ENCODE results near the gene IMPA2. TPM values are rescaled to one million over a fixed set of nuclear protein-coding genes. Genes with fewer than 3 reads are reported as not detected.

IMPA2 gene
- total RNA-seq, 1 donor from 2014 or later, result 56.3 TPM

DNA sequence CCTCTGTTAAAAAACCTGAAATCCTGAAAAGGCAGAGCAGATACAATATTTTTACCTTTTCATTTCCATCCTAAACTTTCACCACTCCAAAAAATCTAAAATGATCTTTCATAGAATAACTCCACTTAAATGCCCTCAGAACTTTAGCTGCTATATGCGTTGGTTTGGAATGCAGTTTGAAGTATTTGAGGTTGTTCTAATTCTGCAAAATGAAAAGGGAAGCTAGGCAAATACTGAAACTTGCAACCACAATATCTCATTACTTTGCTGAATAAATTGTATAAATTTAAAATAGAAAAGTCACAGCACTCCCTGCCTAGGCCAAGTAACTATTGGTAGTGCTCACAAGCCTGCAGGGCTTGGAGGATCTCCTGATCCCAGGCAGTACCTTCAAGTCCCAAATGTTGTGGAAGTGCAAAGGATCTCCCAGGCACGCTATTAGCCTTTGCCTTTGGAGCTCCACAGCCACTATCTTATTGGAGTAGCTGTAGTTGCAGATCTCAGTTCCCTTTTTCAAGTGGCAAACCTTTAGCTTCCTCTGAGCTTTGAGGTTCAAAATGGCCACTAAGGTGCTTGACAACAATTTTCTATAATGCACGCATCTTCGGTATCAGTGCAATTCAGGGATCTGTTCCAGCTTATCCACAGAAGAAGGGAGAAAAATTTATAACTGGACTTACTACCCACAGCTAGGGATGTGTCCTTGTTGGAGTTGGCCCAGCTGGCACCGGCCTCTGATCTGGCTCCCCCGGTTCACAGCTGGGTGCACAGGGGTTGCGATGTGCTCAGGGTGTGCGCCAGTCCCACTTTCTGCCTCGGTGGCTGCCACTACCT, 68.9 kb downstream of the IMPA2 start:
- H3K9me3 Mint-ChIP-seq, result no peaks in the 10 kb centered on the region
- no peak overlapping the region for H3K27ac Mint-ChIP-seq
- no peaks in the 10 kb centered on the region for H3K36me3 Mint-ChIP-seq
- DNase-seq (ENCODE audit: extremely low spot score, unreplicated experiment), result no peak
- TF ChIP-seq, protein P1, sequence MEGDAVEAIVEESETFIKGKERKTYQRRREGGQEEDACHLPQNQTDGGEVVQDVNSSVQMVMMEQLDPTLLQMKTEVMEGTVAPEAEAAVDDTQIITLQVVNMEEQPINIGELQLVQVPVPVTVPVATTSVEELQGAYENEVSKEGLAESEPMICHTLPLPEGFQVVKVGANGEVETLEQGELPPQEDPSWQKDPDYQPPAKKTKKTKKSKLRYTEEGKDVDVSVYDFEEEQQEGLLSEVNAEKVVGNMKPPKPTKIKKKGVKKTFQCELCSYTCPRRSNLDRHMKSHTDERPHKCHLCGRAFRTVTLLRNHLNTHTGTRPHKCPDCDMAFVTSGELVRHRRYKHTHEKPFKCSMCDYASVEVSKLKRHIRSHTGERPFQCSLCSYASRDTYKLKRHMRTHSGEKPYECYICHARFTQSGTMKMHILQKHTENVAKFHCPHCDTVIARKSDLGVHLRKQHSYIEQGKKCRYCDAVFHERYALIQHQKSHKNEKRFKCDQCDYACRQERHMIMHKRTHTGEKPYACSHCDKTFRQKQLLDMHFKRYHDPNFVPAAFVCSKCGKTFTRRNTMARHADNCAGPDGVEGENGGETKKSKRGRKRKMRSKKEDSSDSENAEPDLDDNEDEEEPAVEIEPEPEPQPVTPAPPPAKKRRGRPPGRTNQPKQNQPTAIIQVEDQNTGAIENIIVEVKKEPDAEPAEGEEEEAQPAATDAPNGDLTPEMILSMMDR (conservative IDR thresholded peaks at IDR 0.05), result no peak
- no peak overlapping the region for H3K4me3 Mint-ChIP-seq
- peaks cover 3% of the 10 kb centered on the region for H3K4me1 Mint-ChIP-seq (ENCODE audit: unreplicated experiment)
- peaks cover 17% of the 10 kb centered on the region for H3K27me3 Mint-ChIP-seq

DNA sequence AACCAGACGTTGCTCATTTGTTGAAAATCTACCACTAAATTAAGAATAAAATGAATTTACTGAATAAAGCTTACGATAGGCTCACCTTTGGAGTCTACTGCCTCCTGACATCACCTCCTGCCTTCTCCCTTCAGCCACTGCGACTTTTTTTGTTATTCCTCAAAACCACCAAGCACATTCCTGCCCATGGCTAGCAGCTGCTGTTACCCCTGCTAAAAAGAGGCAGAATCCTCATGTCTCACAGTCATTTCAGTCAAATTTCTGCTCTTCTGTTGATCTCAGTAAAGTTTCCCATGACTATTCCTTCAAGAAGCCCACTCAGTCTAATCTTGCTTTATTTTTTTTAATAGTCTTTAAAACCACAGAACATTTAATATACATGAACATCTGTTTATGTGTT, 71.6 kb downstream of the IMPA2 start:
- no peak for DNase-seq (ENCODE audit: extremely low spot score, unreplicated experiment)
- peaks cover 17% of the 10 kb centered on the region for H3K27me3 Mint-ChIP-seq
- H3K36me3 Mint-ChIP-seq, result no peaks in the 10 kb centered on the region
- H3K27ac Mint-ChIP-seq, result no peak overlapping the region
- H3K4me3 Mint-ChIP-seq, result no peak overlapping the region
- H3K4me1 Mint-ChIP-seq (ENCODE audit: unreplicated experiment), result peaks cover 9% of the 10 kb centered on the region
- TF ChIP-seq, protein P1 (conservative IDR thresholded peaks at IDR 0.05), result no peak
- H3K9me3 Mint-ChIP-seq, result no peaks in the 10 kb centered on the region

DNA sequence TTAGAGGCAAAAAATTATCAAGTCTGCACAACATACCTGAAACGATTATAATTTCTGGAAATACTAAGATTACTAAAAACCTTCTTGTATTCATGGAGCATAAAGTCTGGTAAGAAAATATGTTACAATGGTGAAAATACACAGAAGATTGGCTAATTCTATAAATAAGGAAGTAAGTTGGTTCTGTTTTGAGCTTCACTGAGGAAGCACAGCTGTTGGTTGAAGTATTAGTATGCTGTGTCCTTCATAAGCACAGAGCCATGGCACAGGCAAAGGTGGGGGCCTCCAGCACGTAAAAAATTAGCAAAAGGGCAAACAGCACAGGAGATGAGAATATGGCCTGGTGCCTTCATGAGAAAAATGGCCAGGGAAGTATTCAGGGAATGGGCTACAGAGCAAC, 72.0 kb downstream of the IMPA2 start:
- DNase-seq (ENCODE audit: extremely low spot score, unreplicated experiment), result no peak
- no peaks in the 10 kb centered on the region for H3K36me3 Mint-ChIP-seq
- TF ChIP-seq, protein P1 (conservative IDR thresholded peaks at IDR 0.05), result no peak
- peaks cover 17% of the 10 kb centered on the region for H3K27me3 Mint-ChIP-seq
- no peak overlapping the region for H3K4me3 Mint-ChIP-seq
- peaks cover 9% of the 10 kb centered on the region for H3K4me1 Mint-ChIP-seq (ENCODE audit: unreplicated experiment)
- no peak overlapping the region for H3K27ac Mint-ChIP-seq
- no peaks in the 10 kb centered on the region for H3K9me3 Mint-ChIP-seq

DNA sequence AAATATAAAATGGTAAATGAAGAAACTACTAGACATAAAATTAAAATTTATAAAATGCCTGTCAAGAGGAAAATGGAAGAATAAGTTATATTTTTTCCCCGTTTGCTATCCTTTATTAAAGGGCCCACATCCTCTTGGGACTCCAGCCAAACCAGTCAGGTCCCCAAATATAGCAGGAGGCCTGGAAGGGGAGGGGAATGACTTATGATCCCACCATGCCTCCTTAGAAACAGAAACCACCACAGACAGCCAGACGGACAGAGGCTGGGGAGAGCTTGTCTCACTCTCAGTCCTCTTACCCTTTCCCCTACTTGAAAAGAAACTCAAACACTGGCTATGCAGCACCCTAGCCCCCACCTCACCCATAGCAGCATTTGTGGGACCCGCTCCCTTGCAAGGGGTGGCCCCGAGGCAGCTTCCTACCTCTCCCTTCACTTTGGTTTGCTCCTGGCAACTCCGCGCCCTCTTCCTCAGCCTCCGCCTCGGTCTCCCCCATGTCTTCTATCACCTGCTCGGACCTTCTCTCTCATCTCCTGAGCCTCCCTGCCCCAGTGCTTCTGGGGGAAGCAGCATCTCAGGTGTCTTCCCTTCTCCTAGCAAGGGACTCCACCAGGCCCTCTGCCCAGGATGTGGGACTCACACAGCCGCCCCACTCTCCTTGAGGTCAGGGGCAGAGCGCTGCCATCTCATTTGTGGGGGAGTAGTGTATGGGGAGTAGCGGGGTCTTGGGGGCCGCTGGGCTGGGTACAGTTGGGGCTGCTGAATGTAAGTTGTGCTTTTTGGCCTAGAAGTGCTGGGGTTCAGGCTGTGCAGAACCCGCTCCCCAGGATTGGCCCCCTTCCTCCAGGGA, 75.0 kb downstream of the IMPA2 start:
- H3K27ac Mint-ChIP-seq, result no peak overlapping the region
- no peak overlapping the region for H3K4me3 Mint-ChIP-seq

DNA sequence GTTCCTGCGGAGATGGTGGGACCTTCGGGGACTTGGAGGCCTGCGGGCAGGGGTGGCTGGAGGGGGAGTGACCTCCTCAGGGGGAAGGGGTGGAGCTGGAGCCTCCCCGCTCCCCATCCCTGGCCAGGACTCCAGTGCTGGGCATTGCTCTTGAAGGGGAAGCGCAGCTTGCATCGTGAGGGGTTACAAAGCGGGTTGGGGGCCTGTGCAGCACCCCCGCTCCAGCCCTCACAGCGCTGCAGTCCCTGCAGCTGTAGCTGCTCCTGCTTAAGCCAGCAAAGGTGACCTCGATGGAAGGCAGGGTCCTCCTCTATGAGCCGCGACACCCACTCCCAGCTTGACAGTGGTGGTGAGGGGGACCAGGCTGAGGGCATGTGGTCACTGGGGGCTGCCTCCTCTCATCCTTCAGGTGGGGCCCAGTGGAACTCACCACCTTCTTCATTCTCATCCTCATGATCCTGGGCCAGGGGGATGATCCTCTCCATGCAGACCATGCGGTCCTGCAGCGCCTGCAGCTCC, 75.6 kb downstream of the IMPA2 start:
- H3K36me3 Mint-ChIP-seq, result no peaks in the 10 kb centered on the region
- no peak overlapping the region for H3K4me3 Mint-ChIP-seq
- DNase-seq (ENCODE audit: extremely low spot score, unreplicated experiment), result no peak
- H3K27ac Mint-ChIP-seq, result no peak overlapping the region
- H3K9me3 Mint-ChIP-seq, result no peaks in the 10 kb centered on the region
- peaks cover 6% of the 10 kb centered on the region for H3K4me1 Mint-ChIP-seq (ENCODE audit: unreplicated experiment)
- TF ChIP-seq, protein P1 (conservative IDR thresholded peaks at IDR 0.05), result no peak
- H3K27me3 Mint-ChIP-seq, result no peaks in the 10 kb centered on the region

More for the DNA sequence above, 75.0 kb downstream of the IMPA2 start:
- no peaks in the 10 kb centered on the region for H3K27me3 Mint-ChIP-seq
- no peak for DNase-seq (ENCODE audit: extremely low spot score, unreplicated experiment)
- H3K9me3 Mint-ChIP-seq, result no peaks in the 10 kb centered on the region
- peaks cover 7% of the 10 kb centered on the region for H3K4me1 Mint-ChIP-seq (ENCODE audit: unreplicated experiment)
- no peaks in the 10 kb centered on the region for H3K36me3 Mint-ChIP-seq
- TF ChIP-seq, protein P1 (conservative IDR thresholded peaks at IDR 0.05), result no peak

Data from type B pancreatic cell (in vitro differentiated cells).